Spleen (tissue), 7 donors: ENCODE data around the gene MACROD2.

Source experiments
- CTCF ChIP-seq, 11 experiments: fragments of 200-600 bp in 7 of 11; fragments of 450-650 bp in 4 of 11; sonication (generic) in 4 of 11; IDR thresholded peaks in 8 of 11; conservative IDR thresholded peaks in 3 of 11; 1 replicate in 7 of 11; 2 replicates in 4 of 11; pipeline versions ENCODE4 v1.4.0 to v1.8.0; 2016 to 2021; ENCODE audit warnings: antibody characterized with exemption in 11 of 11, inconsistent platforms in 4 of 11, mild to moderate bottlenecking in 1 of 11
- POLR2A ChIP-seq, 3 donors: fragments of 450-650 bp; IDR thresholded peaks; one replicate each; pipeline ENCODE4 v1.5.1; 2017; ENCODE audit warnings: antibody characterized with exemption in 3 of 3, mild to moderate bottlenecking in 1 of 3
- POLR2AphosphoS5 ChIP-seq, 3 donors: sonication (generic); formaldehyde crosslinking; IDR thresholded peaks; one replicate each; pipeline ENCODE4 v1.5.1; 2017; ENCODE audit warnings: antibody characterized with exemption in 3 of 3
- donor health status: DM: no; HTN: no; CAD: no; lungs with moderate emphysema.
- donor health status: DM: no; HTN: no; CAD: no.
- donor health status: DM: no; HTN: no; CAD: no.

DNA sequence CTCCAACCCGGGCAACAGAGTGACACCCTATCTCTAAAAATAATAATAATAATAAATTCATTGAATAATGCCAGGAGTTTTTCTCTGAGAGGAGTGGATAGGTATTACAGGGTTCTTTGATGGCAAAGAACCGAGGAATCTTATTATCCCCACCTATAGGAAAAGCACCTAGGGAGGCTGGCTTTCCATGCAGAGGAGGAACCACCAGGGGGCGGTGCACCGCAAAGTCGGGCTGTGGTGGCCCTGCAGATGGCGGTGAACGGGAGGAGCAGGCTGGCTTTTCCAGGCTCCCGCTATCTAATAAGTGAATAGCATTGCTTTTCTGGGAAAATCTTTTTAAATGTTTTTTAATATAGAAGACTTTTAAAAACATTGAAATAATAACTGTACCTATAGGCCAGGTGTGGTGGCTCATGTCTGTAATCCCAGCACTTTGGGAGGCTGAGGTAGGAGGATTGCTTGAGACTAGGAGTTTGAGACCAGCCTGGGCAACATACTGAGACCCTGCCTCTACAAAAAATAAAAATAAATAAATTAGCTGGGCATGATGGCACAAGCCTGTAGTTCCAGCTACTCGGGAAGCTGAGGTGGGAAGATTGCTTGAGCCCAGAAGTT, 1713.8 kb downstream of the MACROD2 start:
- TF ChIP-seq POLR2AphosphoS5 (IDR thresholded peaks at IDR 0.05) (no peak), CTCF (IDR thresholded peaks at IDR 0.05 in 8 of 11, conservative IDR thresholded peaks at IDR 0.05 in 3 of 11) (peak; percentile 9 to 77 (median 46)), POLR2A (IDR thresholded peaks at IDR 0.05) (no peak)
